Inflammatory macrophage (primary cell): ENCODE results near the gene FGD1.
"Not testable (repeated sequence)": the region's sequence is repeated elsewhere in the genome, so short reads cannot be mapped to it uniquely, and the experiment has no call there.

Experiments used
- DNase-seq, 2 donors: peaks; one replicate each; pipeline ENCODE4 v3.0.0-alpha.2; 2020 to 2022
- total RNA-seq, 18 experiments: gene quantifications; one replicate each; lab custom pipeline; 2026; ENCODE audit warnings: mixed read lengths in 6 of 18, inconsistent platforms in 2 of 18; lab: John Stamatoyannopoulos, UW

Gene FGD1
- total RNA-seq: 0 to 0.08 (median 0.02) reads per million in 18 experiments

- DNase-seq: no peak
These were observed at the start of gene FGD1 for GRCh38 chrX:54495814-54496516. Gene FGD1, minus strand, starts transcription at chrX:54496234. Its CDS starts 802 bp downstream, at chrX:54495432.

- not testable (repeated sequence) for DNase-seq
These were observed 46.2 kb upstream of the FGD1 start for GRCh38 chrX:54542239-54542638.

GRCh38 chrX:54540289-54540688 is 44.3 kb upstream of the FGD1 start:
- DNase-seq: no peak

- DNase-seq: no peak
These were observed 38.2 kb upstream of the FGD1 start for GRCh38 chrX:54534271-54534670.

- peak in 1 of 2 donors; percentile 5 for DNase-seq
These were observed 34.4 kb upstream of the FGD1 start for GRCh38 chrX:54530357-54530900.

- DNase-seq: peak; percentile 70 to 89
These were observed 33.7 kb upstream of the FGD1 start, which contains the start of gene GNL3L for GRCh38 chrX:54529552-54530356. Gene GNL3L, plus strand, starts transcription at chrX:54530219. Its CDS starts 2,348 bp downstream, at chrX:54532567.

- DNase-seq: no peak
These were observed 33.1 kb upstream of the FGD1 start for GRCh38 chrX:54529151-54529550.

- no peak for DNase-seq
These were observed 13.4 kb upstream of the FGD1 start for GRCh38 chrX:54509400-54509799.

GRCh38 chrX:54496936-54497335 is 902 bp upstream of the FGD1 start:
- DNase-seq: no peak

GRCh38 chrX:54496517-54496852 is 451 bp upstream of the FGD1 start:
- no peak for DNase-seq

- DNase-seq: no peak
These were observed 833 bp downstream of the FGD1 start for GRCh38 chrX:54494989-54495813.

GRCh38 chrX:54494166-54494988 is 1.7 kb downstream of the FGD1 start:
- DNase-seq: no peak

- no peak for DNase-seq
These were observed 3.7 kb downstream of the FGD1 start for GRCh38 chrX:54492340-54492739.

- DNase-seq: not testable (repeated sequence)
These were observed 6.2 kb downstream of the FGD1 start for GRCh38 chrX:54489819-54490218.

- no peak for DNase-seq
These were observed 11.4 kb downstream of the FGD1 start for GRCh38 chrX:54484666-54485065.

- no peak for DNase-seq
These were observed 12.1 kb downstream of the FGD1 start for GRCh38 chrX:54483946-54484345.

- DNase-seq: no peak
These were observed 13.0 kb downstream of the FGD1 start for GRCh38 chrX:54482839-54483593.

- DNase-seq: no peak
These were observed 16.6 kb downstream of the FGD1 start for GRCh38 chrX:54479136-54480111.

- no peak for DNase-seq
These were observed 21.8 kb downstream of the FGD1 start for GRCh38 chrX:54473993-54474859.
